ENCODE measurements around the gene RAB40B. TPM values are rescaled to one million over a fixed set of nuclear protein-coding genes. Genes with fewer than 3 reads are reported as not detected.

The RAB40B gene
- total RNA-seq, 1 experiment from 2014 or later = 5.0 TPM

DNA sequence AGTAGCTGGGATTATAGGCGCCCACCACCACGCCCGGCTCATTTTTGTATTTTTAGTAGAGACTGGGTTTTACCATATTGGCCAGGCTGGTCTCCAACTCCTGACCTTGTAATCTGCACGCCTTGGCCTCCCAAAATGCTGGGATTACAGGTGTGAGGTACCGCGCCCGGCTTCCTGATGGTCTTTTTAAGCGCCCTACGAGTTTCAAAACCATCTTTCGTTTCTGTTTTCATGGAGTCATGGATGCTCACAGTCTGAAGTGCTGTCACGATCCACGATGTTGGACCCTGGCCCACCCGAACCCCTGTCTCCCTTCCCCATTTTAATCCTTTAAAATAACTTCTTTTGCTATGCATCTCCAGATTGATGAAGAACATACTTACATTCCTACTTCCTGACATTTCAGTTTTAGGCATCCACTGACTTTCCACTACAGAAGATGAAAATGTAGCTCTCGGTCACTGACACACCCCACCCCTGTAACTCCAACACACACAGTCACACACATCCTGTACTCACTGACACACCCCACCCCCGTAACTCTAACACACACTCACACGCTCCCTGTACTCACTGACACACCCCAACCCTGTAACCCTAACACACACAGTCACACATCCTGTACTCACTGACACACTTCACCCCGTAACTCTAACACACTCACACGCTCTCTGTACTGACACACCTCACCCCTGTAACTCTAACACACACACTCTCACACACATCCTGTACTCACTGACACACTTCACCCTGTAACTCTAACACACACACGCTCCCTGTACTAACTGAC is 27.6 kb downstream of the RAB40B start:
- DNase-seq (ENCODE audit: extremely low read depth, low read depth) = no peak

DNA sequence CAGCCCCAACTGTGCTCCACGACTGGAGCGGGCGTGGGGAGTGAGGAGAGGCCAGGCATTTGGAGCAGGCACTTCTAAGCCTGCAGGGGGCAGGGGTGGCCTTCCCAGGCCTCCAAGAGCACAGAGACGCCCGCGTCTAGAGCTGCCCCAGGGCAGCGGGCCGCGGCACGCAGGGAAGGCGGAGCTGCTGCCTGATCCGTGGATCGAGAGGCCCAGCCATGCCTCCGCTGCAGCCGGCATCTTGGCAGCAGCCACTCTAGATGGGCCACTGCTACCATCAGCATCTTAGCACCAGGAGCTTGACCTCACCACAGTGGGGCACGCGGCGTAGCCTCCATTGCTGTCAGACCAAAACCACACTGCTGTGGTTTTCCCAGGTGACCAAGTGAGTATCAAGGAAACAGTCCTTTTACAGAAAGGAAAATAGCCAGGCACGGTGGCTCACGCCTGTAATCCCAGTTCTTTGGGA is 29.8 kb downstream of the RAB40B start:
- peak; percentile 71 for DNase-seq (ENCODE audit: extremely low read depth, low read depth)

DNA sequence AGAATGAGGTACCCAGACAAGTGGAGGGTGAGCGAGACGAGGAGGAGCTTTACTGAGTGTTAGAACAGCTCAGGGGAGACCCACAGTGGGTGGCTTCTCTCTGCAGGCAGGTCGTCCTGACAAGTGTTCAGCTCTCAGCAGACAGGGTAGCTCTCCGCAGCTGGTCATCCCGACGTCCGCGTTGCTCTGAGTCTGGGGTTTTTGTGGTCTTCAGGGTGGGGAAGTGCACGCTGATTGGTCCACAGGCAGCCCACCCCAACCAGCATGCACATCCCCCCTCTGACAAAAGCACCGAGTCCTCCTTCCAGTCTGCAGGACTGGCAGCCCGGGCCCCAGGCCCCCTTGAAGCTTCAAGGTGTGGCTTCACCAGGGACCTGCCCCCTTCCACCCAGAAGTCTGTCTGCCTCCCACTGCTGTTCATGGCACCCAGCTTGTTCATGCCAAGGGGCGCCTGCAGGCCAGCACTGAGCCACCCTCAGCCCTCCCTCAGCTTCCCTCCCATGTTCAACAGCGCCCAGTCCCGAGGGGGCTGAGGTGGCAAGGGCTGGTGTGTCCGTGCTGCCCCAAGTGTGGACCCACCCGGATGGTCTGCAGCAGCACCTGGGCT is 30.4 kb downstream of the RAB40B start:
- DNase-seq (ENCODE audit: extremely low read depth, low read depth) = no peak

DNA sequence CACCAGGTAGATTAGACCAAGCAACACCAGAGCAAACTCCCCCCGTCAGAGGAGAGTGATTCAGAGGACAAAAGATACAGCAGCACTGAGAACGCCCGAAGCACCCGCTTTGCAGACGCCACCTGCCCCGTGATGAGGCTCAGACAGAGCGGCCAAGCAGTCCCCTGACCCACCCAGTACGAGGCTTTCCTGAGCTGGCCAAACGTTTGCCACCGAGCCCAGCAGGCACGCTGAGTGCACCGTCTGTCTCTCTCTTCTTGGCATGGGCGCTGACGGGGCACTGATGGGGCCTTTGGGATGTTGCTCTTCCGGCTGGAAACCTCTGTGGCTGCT is 30.9 kb downstream of the RAB40B start:
- DNase-seq (ENCODE audit: extremely low read depth, low read depth) = no peak

DNA sequence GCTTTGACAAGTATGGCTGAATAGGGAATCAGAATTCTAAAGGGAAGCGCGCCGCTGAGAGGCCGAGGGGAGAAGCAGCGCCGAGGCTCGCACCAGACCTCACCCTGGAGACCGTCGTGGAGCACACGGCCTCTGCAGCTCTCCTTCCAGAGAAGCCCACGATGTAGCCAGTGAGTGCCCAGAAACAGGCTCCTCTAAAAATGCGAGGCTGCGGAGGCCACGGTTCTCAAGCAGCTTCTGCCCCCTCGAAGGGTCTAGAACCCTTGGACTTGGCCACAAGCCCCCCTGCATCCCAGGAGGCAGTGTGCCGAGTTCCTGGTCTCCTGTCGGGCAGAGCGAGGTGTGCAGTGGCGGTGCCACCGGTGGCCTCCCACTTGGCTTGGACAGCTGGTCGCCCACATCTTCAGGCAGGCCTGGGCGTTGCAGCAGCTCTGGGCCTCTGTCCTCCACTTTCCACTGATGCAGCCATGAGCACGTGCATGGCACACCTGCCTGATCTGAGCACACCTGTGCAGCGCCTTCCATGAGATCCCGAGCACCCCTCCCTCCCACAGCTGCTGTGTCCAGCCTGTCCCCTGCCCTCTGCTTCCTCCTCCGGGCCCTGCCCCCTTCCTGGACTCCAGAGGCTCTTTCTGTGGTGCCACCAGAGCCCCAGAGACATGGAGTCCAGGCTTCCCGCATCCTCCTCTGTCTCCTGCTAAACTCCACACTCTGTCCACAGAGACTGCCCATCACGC is 31.4 kb downstream of the RAB40B start:
- no peak for DNase-seq (ENCODE audit: extremely low read depth, low read depth)

DNA sequence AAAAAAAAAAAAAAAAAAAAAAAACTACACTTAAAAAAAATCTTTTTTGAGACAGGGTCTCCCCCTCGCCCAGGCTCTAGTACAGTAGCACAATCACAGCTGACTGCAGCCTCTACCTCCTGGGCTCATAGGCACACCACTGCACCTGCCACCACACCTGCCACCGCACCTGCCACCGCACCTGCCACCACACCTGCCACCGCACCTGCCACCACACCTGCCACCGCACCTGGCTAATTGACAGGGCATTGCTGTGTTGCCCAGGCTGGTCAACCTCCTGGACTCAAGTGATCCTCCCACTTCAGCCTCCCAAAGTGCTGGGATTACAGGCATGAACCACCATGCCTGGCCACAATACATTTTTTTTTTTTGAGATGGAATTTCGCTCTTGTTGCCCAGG is 32.6 kb downstream of the RAB40B start:
- no peak for DNase-seq (ENCODE audit: extremely low read depth, low read depth)

DNA sequence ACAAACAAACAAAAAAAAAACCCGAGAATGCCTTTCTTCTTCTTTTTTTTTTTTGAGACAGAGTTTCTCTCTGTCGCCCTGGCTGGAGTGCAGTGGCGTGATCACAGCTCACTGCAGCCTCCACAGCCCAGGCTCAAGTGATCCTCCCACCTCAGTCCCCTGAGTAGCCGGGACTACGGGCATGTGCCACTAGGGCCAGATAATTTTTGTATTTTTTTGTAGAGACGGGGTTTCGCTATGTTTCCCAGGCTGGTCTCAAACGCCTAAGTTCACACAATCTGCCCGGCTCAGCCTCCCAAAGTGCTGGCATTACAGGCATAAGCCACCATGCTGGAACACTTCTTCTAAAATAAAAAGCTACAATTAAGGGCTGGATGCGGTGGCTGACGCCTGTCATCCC is 33.3 kb downstream of the RAB40B start:
- DNase-seq (ENCODE audit: extremely low read depth, low read depth) = no peak

DNA sequence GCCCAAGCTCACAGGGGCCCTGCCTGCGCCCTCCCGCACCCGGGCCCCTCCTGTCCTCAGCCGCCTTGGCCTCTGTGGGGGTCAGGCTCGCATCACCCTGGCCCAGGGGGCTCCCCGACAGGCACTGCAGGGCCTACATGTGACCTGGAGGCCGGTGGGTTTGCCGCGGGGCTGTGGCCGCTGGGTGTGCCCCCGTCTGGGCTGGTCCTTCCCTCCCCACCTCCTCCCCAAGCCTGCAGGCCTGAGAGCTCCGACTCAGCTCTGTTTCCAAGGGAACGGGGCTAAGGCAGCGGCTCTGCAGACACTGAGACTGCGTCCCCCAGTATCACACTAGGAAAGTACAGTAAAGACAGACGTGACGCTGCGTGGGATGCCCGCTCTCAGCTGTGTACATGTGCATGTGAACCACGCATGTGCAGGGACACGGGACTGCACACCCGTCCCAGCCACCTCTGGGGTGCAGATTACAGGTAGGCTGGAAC is 33.8 kb downstream of the RAB40B start:
- no peak for DNase-seq (ENCODE audit: extremely low read depth, low read depth)

DNA sequence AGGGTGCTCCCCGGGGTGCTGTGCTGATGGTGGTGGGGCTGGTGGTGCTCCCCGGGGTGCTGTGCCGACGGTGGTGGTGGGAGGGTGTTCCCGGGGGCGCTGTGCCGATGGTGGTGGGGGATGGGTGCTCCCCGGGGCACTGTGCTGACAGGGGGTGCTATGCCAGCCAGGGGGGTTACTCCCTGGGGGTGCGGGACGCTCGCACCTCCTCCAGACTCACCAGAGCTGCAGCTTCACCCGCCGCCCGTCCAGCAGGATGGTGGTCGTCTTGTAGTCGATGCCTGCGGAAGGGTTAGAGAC is 34.3 kb downstream of the RAB40B start:
- no peak for DNase-seq (ENCODE audit: extremely low read depth, low read depth)

DNA sequence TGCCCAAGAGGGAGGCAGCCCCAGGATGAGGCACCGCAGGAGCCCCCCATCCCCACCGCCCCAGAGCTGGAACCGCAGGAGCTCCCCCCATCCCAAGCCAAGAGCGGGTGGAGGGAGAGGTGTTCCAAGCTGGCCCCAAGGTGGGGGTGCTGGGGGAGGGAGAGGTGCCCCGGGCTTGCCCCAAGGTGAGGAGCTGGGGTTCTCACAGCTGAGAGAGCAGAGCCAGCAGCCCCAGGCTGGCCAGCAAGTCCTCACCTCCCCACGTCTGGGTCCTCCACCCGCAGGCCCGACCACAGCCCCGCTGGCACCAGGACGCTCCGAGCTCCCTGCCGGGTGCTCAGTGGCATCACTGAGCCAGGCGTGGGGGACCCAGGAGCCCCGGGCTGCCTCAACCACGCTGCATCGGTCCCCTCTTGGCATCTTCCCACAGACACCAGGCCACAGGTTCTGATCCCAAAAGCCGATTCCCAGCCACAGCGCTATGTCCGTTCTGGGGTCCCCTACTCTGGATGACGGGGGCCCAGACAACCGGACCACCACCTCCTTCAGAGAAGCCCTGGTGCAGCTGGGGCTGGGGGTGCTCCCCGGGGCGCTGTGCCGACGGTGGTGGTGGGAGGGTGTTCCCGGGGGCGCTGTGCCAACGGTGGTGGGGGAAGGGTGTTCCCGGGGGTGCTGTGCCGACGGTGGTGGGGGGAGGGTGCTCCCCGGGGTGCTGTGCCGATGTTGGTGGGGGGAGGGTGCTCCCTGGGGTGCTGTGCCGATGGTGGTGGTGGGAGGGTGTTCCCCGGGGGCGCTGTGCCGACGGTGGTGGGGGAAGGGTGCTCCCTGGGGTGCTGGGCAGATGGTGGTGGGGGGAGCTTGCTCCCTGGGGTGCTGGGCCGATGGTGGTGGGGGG is 34.9 kb downstream of the RAB40B start:
- DNase-seq (ENCODE audit: extremely low read depth, low read depth) = no peak

DNA sequence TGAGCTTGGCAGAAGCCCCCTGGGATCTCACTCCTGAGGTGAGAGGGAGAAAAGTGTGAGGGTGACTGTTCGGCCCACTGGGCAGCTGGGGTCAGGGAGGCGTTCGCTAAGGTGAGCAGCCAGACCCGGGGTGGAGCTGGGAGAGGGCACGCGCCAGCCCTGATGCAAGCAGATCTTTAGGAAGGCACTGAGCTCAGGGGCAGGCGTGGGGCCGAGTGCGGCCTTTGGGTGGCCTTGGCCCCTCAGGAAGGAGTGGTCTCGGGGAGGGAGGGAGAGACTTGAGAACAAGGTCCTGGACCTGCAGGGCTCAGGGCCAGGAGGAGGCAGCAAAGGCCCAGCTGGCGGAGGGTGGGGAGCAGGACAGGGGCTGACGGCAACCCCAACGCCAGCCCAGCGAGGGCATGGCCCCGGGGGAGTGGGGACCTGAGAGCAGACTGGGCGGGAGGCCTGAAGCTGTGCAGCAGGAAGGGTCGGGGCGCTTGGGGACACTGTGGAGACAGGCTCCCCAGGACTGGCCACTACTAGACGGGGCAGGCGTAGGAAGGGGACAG is 35.7 kb downstream of the RAB40B start:
- DNase-seq (ENCODE audit: extremely low read depth, low read depth) = no peak

DNA sequence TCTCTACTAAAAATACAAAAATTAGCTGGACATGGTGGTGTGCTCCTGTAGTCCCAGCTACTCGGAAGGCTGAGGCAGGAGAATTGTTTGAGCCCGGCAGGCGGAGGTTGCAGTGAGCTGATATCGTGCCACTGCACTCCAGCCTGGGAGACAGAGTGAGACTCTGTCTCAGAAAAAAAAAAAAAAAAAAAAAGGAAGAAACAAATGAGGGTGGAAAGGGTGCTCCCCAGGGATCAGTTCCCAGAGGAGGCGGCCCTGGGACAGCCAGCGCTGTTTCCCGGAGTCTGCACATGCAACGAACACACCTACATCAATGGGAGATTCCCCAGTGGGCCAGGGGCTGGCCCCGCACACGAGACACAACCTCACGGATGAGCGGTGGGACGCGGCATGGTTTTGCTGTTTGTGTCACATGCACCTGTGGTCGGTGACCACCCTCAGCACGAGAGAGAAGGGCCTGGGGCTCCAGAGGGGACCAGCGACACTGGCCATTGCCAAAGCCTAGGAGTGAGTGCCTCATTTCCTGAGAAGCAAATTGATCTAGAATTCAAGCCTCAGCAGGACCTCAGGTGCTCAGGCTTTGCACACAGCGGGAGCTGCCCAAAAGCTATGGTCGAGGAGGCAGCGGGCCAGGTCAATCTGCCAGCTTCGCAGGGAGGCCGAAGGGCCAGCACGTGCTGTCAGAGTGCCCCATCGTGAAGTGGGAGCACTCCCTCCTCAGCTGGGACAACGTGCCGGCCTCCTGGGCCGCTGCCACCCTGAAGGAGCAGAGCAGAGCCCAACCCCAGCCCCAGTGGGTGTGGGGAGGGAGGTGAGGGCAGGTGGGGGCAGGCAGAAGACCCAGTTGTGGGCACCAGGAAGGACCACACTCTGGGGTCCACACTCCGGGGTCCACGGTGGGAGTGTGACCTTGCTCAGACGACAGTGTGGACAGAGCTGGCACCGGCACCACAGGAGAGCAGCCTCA is 36.5 kb downstream of the RAB40B start:
- no peak for DNase-seq (ENCODE audit: extremely low read depth, low read depth)

DNA sequence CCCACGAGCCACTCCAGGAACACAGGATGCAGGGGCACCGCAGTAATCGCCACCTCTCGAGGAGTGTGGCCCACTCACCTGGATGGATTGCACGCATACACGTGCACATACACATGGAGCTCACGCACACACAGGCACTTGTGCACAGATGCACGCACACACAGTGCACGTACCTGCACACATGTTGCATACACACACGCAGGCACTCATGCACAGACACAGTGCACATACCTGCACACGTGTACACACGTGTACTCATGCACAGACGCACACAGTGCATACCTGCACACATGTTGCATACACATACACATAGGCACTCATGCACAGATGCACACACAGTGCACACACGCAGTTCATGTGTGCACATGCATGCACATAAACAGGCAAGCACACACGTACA is 38.6 kb downstream of the RAB40B start:
- no peak for DNase-seq (ENCODE audit: extremely low read depth, low read depth)

DNA sequence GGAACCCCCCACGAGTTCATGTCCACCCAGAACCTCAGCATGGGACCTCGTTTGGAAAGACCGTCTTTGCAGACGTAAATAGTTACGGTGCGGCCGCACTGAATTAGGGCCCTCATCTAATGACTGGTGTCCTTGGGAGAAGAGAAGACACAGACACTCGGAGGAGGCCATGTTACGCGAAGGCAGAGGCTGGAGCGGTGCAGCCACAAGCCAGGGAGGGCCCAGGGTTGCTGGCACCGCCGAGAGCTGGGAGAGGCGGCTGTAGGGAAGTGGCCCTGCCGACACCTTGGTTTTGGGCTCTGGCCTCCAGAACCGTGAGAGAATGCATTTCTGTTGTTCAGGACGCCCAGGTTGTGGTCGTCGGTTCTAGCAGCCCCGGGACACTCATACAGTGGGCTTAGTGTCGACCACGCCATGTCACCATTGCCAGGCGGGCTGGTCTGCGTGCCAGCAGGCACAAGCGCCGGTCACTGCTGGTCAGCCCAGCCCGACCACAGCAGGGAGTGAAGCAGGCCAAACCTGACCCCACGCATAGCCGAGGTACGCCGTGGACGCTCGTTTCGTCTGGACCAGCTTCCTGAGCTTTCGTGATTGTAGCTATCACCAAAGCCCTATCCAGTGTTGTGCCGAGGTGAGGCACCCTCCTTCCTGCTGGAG is 39.6 kb downstream of the RAB40B start:
- DNase-seq (ENCODE audit: extremely low read depth, low read depth) = no peak

DNA sequence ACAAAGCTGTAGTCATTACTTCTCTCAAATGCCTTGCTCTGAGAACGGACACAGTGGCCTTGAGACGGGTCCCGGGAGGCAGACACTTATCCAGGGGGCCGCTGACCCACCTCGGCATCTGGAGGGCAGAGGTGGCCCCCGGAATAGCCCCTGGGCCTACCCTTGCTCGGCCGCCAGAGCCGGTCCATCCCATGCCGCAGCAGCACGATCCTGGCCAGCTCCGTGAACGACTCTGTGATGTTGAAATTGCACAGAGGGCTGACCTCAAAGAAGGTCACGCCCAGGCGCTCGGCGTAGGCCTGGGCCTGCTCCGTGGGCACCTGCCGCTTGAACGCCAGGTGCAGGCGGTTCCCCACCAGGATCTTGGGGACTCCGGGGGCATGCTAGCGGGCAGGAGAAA is 40.2 kb downstream of the RAB40B start:
- no peak for DNase-seq (ENCODE audit: extremely low read depth, low read depth)

DNA sequence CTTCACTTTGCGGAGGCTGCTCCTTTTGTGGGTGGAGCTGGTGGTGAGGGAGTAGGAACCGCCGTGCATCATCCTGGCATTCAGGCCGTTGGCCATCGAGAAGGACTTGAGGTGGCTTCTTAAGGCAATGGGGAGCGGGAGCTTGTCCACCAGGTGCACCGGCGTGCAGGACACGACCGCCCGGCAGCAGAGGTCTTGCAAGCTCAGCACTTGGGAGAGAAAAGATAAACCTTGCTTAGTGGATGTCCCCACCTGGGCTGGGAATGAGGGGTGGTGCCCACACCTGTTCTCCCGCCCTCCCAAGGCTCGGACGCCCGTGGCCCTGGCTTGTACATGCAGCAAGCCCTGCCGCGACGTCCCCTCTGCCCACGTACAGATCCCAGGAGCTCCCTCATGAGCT is 40.6 kb downstream of the RAB40B start:
- DNase-seq (ENCODE audit: extremely low read depth, low read depth) = no peak

DNA sequence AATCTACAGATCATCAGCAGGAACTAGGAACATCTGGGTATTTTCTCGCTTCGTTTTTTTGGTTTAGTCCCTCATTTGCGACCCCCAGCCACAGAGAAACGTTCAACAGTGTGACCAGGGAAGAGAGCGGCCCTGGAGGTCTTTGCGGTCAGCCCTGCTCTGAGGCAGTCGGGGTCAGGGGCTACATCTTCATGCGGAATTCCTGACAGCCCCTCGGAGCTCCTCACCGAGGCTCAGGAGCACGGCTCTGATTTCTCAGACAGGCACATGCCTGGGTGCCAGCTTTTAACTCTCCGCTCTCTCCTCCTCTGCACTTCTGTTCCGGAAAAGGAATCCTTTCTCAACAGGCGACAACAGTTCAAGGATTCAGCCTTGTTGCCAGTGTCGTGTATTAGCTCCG is 42.2 kb downstream of the RAB40B start:
- DNase-seq (ENCODE audit: extremely low read depth, low read depth) = no peak

DNA sequence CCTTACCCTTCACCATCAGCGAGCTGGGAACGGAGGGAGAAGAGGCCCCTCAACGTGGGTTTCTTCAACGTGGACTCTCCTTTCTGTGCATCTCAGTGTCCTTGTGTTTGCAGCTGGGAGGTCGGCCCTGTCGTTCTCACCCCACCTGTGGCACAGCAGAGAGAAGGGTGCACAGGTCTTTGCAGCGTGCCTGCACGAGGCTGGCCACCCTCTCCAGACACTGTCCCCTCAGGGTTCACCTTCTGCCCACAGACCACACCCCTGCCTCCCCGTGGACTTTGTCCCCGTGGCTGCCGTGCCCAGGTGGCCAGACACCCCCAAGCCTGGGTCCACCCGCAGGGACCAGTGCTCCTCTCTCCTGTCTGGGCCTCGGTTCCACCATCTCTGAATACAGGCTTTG is 43.0 kb downstream of the RAB40B start:
- no peak for DNase-seq (ENCODE audit: extremely low read depth, low read depth)

DNA sequence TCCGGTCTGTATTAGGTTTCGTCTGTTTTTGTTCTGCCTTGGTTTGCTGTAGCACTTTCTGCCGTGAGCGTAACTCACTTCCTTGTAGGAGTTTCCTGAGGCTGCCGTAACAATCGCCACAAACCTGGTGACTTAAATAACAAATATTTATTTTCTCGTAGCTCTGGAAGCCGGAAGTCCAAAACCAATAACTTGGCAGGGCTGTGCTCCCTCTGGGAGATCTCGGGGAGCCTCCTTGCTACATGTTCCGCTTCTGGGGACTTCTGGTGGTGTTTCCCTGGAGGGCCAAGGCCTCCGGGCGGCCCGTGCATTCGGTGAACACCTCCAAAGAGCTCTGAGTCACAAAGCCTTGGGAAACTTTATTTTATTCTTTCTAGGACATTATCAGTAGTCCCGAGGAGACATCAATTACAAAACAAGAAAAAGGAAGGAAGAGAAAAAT is 43.4 kb downstream of the RAB40B start:
- no peak for DNase-seq (ENCODE audit: extremely low read depth, low read depth)

All from NCI-H460 (cell line).